ENCODE results near the gene SURF6. TPM values are rescaled to one million over a fixed set of nuclear protein-coding genes. Genes with fewer than 3 reads are reported as not detected.
"Not testable (repeated sequence)": the region's sequence is repeated elsewhere in the genome, so short reads cannot be mapped to it uniquely, and the experiment has no call there.

SURF6 gene
- total RNA-seq, 1 experiment from 2014 or later: 28.9 TPM

DNA sequence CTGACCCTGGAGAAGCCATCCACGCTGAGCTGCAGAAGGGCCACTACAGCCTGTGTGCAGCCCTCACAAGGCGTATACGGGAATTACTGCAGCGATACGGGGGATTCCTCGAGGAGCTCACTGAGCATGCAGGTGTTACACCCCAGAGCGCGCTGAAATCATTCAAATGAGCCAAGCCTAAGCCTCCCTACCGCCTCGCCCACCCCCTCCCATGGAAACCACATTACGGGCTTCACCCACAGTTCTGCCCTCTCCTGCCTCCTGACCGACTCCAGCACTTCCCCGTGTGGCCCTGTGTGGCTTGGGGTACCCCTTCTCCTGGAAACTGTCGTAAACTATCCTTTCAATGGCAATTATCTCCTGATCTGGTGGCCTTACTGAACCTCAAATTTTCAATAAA is 13.3 kb downstream of the SURF6 start:
- no peaks in the 10 kb centered on the region for H3K9me3 ChIP-seq
- DNase-seq: no peak
- no peak overlapping the region for H3K4me3 ChIP-seq
- H3K27me3 ChIP-seq: no peaks in the 10 kb centered on the region
- no peaks in the 10 kb centered on the region for H3K36me3 ChIP-seq

DNA sequence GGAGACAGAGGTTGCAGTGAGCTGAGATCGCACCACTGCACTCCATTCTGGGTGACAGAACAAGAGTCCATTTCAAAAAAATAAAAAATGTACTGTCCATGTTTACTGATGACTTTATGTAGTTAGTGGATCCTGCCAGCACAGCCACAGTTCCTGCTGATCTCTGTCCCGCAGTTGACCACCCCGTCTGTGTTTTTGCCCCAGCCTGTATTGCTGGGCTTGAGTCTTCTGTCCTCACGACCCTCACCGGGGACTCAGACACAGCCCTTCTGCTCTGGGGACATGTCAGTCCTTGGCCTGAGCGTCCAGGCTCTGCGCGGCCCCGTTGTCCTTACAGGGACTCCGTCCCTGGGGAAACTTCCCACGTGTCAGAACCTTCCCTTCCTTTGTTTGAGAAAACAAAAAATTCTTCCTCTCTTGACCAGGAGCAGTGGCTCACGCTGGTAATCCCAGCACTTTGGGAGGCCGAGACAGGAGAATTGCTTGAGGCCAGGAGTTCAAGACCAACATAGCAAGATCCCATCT is 14.5 kb downstream of the SURF6 start:
- Histone ChIP-seq H3K4me3 (no peak overlapping the region), H3K9me3 (no peaks in the 10 kb centered on the region)

DNA sequence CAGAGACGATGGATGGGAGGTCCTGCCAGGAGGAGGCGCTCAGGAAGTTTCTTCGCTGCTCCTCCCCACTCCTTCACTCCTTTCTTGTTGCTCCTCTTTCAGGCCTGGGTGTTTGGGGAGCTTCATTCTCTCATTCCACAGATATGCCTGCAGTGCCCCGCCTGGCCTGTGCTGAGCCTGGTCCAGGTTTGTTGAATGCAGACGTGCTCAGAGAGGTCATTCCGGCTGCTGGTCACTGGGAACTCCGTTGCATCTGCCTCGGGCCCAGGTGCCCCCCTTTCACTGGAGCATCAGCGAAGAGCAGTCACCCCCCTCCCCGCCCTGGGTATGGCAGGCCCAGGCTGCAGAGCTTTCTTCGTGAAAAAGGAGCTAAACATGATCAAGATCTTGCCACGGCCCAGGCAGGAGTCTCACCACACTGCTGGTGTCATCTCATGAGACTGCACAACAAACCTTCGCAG is 15.5 kb downstream of the SURF6 start:
- no peaks in the 10 kb centered on the region for H3K27me3 ChIP-seq
- DNase-seq: no peak

More for the DNA sequence above, 14.5 kb downstream of the SURF6 start:
- Histone ChIP-seq H3K27me3 (no peaks in the 10 kb centered on the region), H3K36me3 (no peaks in the 10 kb centered on the region)
- DNase-seq: no peak

DNA sequence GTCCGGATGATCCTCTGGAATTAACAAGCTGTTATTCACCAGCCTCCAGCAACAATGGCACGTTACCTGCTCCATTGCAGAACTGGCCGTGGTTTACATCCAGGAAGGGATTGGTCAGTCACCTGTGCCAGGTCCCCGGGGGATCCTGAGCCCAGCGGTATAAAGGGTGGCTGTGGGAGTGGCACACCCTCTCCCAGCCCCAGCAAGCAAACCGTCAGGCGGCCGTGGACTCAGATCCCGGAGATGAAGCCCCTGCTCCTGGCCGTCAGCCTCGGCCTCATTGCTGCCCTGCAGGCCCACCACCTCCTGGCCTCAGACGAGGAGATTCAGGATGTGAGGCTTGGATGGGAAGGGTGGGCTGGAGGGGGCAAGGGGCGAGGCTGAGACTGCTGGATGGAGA is 18.4 kb downstream of the SURF6 start:
- not testable (repeated sequence) for DNase-seq, H3K4me3 ChIP-seq, H3K27me3 ChIP-seq, H3K36me3 ChIP-seq, H3K9me3 ChIP-seq

More for the DNA sequence above, 15.5 kb downstream of the SURF6 start:
- Histone ChIP-seq H3K36me3 (no peaks in the 10 kb centered on the region), H3K4me3 (no peak overlapping the region), H3K9me3 (no peaks in the 10 kb centered on the region)

DNA sequence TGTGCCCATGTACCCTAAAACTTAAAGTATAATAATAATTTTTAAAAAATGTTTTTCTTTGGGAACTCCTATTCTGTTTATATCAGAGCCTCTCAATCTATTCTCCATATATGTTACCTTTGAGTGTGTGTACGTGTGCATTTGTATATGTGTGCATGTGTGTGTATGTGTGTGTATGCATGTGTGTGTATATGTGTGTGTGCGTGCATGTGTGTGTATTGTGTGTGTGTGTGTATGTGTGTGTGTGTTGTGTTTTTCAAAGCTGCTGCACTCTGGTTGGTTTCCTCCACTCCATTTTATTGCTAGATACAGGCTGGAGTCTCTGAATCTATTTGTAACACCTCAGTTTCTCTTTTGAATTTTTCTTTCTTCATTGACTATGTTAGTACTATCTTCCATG is 20.0 kb downstream of the SURF6 start:
- no peaks in the 10 kb centered on the region for H3K36me3 ChIP-seq
- H3K4me3 ChIP-seq: no peak overlapping the region
- H3K27me3 ChIP-seq: no peaks in the 10 kb centered on the region
- DNase-seq: no peak
- no peaks in the 10 kb centered on the region for H3K9me3 ChIP-seq

DNA sequence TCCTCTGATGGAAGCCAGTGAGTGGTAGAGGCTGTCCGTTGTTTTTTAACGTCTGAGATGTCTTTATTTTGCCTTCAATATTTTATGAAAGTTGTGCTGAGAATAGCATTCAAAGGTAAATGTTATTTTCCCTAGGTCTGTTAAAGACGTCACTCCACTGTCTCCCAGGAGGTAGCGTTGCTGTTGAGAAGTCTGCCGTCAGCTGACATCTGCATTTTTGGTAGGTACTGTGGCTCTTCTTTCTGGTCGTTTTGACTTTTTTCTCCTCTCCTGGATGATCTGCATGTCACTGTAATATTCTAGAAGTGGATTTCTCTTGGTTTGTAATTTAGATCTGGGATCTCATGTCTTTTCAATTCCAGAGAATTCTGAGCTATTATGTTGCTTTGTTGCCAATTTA is 26.4 kb downstream of the SURF6 start:
- peaks cover 6% of the 10 kb centered on the region for H3K9me3 ChIP-seq
- no peaks in the 10 kb centered on the region for H3K27me3 ChIP-seq
- H3K36me3 ChIP-seq: no peaks in the 10 kb centered on the region
- H3K4me3 ChIP-seq: no peak overlapping the region
- DNase-seq: no peak

DNA sequence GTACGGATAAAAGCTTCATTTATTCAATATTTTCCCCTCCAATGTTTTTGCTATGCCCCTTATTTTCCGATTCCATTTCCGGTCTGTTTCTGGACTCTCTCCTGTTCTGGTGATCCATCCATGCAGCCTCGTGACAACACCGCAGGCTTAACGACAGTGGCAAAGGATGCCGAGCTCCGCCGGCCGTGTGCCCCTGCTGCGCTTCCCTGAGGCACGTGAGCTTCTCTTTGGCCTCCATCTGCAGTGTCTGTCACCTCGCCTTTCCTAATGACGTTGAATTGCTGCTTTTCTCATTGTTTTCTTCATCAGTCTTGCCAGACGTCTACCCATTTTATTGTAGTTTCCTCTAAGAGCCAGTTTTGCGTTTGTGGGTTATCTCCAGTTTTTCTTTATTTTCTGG is 28.7 kb downstream of the SURF6 start:
- H3K27me3 ChIP-seq: no peaks in the 10 kb centered on the region
- H3K4me3 ChIP-seq: no peak overlapping the region
- H3K9me3 ChIP-seq: peaks cover 6% of the 10 kb centered on the region
- no peak for DNase-seq
- H3K36me3 ChIP-seq: no peaks in the 10 kb centered on the region

DNA sequence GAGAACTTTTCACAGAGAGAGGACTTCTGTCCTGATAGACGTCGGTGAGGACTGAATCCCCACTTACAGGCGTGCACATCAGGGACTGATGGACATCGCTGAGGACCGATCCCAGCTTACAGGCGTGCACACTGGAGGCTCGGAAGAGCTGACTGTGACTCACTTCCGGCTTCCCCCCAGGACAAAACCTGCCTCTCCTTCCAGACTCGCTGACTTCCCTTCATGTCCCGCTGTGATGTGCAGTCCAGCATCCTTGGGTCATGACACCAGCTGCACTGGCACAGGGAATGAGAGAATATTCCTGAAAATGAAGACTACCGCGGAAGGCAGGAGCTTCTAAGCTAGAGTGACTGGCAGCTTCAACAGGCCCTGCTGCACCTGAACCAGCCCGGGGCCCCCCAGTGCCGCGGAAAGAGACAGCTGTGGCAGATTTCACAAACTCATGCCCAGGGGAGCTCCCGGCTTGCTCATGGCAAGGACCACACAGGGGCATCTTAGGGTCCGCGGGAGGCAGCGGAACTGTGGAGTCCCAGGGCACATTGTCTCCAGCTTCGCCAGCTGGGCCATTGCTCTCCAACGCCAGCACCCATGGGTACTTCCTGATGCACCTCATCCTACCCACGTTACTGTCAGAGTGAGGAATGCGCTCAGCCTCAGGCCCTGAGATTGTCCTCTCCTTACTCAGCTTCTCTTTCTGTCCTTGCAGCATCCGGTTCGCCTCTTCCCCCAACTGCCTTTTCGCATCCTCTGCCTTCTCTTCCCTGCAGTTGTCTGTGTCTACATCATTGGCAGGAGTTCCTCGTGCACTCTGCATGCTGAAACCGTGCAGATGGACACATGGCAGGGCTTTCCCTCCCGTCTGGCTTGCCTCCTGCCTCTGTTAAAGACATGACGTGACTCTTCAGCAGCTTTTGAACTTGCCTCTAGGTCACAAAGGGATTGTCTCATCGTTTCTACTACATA is 29.5 kb downstream of the SURF6 start:
- no peak overlapping the region for H3K4me3 ChIP-seq
- peaks cover 6% of the 10 kb centered on the region for H3K9me3 ChIP-seq
- no peaks in the 10 kb centered on the region for H3K27me3 ChIP-seq
- DNase-seq: peak; percentile 13
- no peaks in the 10 kb centered on the region for H3K36me3 ChIP-seq

DNA sequence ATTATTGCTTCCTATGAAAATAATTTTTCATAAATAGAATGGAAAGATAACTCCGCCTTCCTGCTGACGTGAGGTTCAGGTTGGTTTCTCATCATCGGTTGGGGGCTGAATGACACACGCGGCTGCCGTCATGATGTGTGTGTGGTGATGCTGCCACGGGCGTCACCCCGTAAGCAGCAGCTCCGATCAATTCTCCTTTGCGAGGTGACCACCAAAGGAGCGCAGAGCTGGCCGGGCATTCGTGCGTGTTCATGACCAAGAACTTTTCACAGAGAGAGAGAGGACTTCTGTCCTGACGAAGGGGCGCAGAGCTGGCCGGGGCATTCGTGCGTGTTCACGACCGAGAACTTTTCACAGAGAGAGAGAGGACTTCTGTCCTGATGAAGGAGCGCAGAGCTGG is 30.3 kb downstream of the SURF6 start:
- Histone ChIP-seq H3K36me3 (no peaks in the 10 kb centered on the region), H3K9me3 (peaks cover 6% of the 10 kb centered on the region), H3K4me3 (no peak overlapping the region)

DNA sequence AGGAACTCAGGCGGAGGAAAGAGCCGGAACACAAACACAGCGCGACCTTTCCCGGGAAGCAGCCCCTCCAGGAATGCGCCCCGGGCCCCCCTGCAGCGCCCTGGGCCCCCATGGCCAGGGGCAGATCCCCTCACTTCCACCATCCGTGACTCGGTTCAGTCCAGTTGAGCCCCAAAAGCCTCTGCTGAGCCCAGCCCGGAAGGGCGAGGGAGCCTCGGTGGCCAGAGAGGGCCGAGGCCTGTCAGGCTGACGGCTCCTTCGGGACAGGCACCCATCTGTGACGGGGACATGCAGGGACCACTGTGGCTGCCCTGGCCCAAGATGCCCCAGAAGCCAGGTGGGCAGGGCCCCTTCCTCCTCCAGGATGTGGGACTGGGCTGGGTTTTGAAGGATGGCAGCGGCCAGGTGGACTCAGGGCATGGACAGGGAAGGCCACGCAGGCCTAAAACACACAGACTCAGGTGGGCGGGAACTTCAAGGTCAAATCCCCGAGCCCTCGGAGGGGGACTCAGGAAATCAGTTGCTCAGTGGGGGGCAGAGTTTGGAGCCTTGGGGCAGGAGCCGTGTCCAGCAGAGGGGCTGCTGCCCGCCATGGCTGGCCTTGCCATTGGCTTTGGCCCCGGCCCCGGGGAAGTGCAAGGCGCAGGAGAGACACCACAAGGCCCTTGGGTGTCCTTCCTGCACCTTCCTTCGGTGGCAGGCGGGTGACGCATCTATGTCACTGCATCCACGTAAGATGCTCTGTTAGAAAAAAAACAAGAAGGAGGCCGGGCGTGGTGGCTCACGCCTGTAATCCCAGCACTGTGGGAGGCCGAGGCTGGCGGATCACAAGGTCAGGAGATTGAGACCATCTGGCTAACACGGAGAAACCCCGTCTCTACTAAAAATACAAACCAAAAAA is 31.3 kb downstream of the SURF6 start:
- Histone ChIP-seq H3K36me3 (no peaks in the 10 kb centered on the region), H3K9me3 (peaks cover 5% of the 10 kb centered on the region), H3K27me3 (no peaks in the 10 kb centered on the region), H3K4me3 (no peak overlapping the region)
- no peak for DNase-seq

More for the DNA sequence above, 30.3 kb downstream of the SURF6 start:
- DNase-seq: no peak
- H3K27me3 ChIP-seq: no peaks in the 10 kb centered on the region

DNA sequence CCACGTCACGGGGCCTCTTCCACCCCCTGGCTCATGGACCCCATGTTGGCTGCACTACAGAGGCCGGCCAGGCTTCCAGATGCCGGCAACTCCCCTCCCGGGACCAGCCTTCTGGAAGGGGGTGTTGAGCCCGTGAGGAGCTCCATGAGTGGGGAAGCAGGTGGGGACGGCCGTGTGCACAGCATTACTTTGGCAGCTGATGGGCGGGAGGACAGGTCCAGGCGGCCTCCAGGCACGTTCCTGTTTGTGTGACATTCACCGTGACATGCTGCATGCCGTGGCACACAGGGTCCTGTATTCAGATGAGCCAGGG is 31.9 kb downstream of the SURF6 start:
- no peak for DNase-seq
- Histone ChIP-seq H3K27me3 (no peaks in the 10 kb centered on the region), H3K36me3 (no peaks in the 10 kb centered on the region), H3K9me3 (no peaks in the 10 kb centered on the region; the same call in 1 of the 2 replicates), H3K4me3 (no peak overlapping the region)

DNA sequence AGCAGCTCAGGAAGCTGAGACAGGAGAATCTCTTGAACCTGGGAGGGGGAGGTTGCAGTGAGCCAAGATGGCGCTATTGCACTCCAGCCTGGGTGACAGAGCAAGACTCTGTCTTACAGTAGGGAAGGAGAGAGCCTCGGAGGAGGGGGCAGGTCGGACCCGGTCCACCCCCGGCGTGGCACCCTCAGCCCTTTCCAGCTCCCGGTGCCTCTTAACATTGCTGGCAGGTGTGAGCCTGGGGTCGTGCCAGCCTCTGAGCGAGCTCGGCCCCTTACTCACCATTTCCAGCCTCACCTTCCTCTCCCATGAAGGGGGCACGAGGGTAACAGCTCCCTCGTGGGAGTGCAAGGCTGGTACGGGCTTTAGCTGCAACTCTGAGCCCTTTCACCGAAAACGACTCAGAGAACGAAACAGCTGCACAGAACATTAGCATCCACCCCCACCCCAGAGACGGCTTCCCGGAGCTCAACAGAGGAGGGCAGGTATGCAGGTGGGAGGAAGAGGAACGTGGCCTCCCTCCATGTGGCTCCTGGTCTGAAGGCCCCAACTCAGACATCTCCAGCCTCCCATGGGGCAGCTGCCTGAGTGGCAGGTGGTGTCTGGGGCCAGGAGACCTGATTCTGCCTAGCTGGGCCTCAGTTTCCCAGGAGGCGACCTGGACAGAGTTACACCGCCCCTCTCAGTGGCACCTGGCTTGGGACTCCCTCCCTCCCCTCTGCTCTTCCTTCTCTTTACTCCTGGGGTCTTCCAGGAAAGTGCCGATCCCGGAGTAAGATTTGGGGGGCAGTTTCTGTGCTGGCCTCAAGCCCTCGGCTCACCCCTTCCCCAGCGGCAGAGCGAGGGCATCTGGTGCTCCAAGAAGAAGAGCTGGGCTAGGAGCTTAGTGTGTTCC is 32.5 kb downstream of the SURF6 start:
- H3K27me3 ChIP-seq: no peaks in the 10 kb centered on the region
- H3K9me3 ChIP-seq: no peaks in the 10 kb centered on the region
- no peak for DNase-seq
- no peak overlapping the region for H3K4me3 ChIP-seq
- H3K36me3 ChIP-seq: no peaks in the 10 kb centered on the region

DNA sequence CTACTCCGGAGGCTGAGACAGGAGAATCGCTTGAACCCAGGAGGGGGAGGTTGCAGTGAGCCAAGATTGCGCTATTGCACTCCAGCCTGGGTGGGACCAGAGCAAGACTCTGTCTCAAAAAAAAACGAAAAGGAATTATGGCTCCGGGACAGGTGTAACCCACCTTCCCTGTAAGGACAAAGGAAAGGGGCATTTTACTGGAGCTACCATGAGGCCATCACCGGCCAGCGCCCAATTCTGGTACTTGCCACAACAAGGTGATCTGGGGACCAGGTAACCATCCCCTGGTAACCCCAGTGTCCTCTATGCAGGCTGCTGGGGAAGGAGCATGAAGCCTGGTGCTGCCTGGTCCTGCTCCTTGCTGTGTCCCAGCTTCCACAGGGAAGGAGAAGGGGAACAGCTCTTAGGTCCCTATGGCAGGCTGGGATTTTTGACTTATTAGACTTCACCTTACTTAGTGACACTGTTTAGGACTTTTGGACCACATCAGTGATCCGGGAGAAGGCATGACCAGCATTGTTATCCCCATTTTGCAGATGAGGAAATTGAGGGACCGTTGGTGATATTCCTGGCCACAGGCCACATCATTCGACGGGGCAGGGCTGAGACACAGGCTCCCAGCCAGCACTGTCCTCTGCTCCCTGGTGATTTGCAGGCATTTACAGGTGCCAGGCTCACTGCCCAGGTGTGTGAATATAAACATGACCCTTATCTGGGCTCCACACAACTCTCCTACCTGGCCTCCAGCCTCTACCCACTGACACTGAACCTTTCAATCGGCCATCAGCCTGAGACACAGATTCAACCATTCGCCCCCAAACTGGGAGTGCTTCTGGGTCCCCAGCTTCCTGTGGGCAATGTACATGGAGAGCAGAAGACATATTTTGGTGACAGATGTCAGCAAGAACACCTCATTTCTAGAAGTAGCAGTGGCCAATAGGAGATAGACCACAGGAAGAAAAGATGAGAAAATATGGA is 34.4 kb downstream of the SURF6 start:
- DNase-seq: no peak
- no peaks in the 10 kb centered on the region for H3K9me3 ChIP-seq
- H3K4me3 ChIP-seq: no peak overlapping the region
- peaks cover 3% of the 10 kb centered on the region; the same call in 1 of the 2 replicates for H3K27me3 ChIP-seq
- H3K36me3 ChIP-seq: no peaks in the 10 kb centered on the region

DNA sequence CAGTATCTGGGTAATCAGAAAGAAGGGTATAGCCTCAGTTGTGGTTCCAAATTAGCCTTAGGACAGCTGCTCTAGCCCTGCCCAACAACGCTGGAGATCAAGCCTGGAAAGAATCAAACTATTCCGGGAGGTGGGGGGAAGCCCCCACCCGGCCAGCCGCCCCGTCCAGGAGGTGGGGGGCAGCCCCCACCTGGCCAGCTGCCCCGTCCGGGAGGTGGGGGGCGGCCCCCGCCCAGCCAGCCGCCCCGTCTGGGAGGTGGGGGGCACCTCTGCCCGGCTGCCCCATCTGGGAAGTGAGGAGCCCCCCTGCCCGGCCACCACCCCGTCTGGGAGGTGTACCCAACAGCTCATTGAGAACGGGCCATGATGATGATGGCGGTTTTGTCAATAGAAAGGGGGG is 36.0 kb downstream of the SURF6 start:
- H3K36me3 ChIP-seq, H3K9me3 ChIP-seq, H3K4me3 ChIP-seq, H3K27me3 ChIP-seq, DNase-seq: not testable (repeated sequence)

DNA sequence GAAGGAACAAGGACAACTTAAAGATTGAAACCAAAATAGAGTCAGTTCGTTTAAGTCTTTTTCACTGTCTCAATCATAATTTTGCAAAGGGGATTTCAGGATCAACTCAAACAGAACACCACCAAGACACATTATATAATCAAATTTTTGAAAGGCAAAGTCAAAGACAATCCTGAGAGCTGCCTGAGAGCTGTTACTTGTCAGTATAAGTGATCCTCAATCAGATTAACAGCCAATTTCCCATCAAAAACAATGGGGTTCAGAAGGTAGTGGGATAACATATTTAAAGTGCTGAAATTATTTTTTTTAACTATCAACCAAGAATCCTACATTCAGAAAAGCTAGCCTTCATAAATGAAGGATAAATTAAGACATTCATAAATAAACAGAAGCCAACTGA is 41.7 kb downstream of the SURF6 start:
- DNase-seq: no peak
- H3K36me3 ChIP-seq: no peaks in the 10 kb centered on the region
- H3K27me3 ChIP-seq: peaks cover 10% of the 10 kb centered on the region; the same call in 1 of the 2 replicates
- H3K9me3 ChIP-seq: no peaks in the 10 kb centered on the region; the same call in 1 of the 2 replicates
- no peak overlapping the region for H3K4me3 ChIP-seq

Data from MG63 (cell line).